GM19238 (cell line): ENCODE results near the gene ZNF638.

Experiments used
- DNase-seq: peaks from one replicate; pipeline ENCODE4 v3.0.0; 2011; ENCODE audit warnings: low spot score; ENCODE audit not compliant: insufficient read length

ZNF638 gene

DNA sequence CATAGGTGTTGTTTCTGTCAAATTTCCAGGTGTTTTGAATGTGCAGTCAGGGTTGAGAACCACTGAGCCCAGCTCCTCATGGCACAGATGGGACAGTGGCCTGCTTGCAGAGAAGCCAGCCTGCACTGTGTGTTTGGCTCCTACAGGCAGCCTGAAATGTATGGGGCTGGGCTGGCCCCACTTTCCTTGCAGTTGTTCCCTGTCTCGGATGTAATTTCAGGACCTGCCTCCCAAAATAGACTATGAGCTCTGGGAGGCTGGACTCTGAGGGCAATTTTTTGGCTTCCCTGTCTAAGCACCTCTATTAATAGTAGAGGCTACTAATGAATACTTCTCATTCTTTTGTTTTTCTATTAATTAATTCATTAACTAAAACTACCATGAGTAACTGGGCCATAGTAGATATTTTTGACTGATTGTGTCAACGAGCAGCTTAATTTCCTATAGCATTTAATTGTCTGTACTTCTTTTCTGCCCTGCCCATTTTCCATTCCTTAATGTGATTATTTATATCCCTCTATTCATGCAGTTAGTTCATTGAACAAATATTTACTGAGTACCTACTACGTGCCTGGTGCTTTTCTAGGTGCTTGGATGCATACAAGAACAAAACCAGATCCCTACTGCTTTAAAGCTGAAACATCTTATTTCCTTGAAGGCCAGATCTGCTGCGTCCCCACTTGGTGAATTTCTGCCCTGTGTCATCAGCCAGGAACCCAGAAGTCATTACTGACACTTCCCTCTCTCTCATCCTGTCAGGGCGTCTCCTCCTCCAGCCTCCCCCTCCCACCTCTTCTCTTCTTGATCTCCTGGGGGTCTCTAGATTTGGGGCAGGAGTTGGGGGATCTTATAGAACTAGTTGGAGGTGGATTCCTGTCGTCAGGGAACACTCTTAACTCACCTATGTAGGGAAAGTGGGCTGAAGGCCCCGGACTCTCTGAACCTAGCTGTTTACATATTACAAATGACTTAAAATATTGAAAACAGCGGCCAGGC lies 138.1 kb downstream of the ZNF638 start:
- no peak for DNase-seq

DNA sequence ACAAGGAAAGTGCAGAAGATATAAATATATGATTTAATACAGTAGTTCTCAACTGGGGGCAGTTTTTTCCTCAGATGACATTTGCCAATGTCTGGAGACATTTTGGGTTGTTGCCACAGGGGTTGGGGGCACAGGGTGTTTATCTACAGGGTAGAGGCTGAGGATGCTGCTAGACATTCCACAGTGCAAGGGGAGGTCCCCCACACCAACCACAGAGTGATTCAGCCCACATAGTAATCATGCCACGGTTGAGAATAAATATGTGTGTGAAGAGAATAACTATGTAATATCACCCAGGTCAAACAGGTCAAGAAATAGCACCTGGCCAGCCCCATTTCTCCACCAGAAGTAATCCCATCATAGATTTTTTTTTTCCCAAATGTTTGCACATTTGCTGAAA lies 139.7 kb downstream of the ZNF638 start:
- DNase-seq = no peak

DNA sequence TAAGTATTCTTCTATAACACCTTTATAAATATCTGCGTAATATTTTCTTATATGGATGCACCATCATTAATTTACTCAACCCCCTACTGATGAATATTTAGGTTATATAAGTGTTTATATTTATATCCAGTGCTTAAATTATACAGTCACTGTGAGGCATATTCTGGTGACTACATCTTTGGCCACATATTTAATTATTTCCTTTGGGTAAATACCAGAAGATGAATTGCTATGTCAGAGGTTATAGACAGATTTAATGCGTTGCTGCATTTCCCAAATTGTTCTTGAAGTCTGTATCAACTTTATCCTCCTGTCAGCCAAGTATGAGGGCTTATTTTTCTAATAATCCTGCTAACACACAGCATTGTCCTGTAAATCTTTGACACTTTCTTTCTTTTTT lies 140.4 kb downstream of the ZNF638 start:
- no peak for DNase-seq

DNA sequence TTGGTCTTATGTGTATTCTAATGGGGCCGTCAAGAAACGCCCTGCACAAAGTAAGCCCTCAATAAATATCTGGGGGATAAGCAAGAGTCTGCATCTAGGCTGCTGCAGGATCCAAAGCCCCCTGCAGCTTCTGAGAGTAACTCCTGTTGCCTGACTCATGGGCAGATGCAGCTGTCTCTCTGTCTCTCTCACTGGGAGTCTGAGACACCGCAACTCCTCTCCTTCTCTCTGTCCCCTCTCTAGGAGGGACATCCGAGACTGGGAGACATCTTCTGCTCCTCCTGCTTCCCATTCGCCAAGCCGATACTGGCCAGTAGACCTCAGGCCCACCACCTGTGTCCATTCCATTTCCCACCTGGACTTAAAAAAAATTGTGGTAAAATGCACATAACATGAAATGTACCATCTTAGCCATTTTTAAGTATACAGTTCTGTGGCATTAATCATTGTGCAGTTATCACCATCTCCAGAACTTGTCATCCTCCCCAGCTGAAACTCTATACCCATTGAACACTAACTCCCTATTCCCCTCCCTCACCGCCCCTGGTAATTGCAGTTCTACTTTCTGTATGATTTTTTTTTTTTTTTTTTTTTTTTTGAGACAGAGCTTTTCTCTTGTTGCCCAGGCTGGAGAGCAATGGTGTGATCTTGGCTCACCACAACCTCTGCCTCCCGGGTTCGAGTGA lies 141.9 kb downstream of the ZNF638 start:
- no peak for DNase-seq

DNA sequence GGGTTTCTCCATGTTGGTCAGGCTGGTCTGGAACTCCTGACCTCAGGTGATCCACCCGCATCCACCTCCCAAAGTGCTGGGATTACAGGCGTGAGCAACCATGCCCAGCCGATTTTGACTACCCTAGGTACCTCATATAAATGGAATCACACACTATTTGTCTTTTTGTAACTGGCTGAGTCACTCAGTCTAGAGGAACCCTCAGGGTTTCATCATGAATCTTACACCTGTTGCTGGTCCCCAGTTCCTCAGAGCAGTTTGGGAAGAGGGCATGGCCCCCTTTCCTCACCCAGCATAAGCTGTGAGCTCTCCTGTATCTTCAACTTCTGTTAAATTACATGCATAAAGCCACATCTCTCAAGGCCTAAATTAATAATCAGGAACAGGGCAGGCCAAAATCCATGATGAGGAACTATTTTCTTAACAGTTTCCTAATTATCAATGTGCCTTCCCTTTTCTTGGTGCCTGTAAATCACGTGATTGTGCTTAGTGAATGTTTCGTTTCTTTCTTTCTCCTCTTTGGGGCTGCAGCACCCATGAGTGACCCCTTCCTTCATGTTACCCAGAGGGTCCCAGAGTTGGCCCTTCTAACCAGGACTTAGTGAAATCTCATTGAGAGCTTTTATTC lies 142.6 kb downstream of the ZNF638 start:
- DNase-seq = no peak

DNA sequence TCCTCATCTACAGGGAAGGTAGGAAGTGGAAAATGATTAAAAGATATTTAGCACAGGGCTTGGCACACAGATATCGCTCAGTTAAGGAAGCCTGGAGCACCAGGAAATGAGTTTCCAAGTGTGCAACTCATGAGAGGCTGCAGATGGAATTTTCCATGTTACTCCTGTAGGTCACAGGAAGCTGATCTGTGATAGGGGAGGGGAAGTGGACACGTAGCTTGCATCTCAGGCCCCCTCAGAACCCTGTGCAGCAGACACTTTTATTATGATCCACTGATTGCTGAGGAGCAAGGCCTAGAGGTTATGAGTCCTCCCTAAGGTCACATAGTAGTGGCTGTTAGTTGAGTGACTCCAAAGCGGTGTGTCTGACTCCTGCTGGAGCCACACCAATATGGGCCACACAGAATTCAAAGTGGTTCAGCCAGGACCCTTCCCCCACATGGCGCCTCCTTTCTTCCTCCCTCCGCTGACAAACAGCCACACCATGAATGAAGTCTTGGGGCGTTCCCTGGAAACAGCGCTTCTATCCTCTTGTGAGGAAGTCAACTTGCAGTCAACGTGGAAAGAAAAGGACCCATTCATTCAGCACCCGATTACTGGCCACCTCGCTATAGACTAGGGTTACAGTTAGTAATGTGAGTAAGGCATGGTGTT lies 143.3 kb downstream of the ZNF638 start:
- DNase-seq = no peak

DNA sequence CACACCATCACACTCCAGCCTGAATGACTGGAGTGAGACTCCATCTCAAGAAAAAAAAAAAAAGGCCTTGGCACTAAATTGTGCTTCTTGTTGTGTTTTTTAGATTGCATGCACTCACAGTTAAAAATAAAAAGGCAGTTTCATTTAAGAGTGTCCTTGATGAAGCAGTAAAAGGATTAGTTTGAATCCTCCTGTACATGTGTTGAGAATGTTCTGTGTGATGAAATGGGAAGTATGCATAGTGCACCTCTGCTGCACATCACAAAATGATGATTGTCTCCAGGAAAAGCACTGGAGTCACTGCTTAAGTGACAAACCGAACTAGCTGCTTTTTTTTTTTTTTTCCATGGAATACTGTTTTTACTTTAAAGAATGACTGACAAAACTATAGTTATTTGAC lies 144.9 kb downstream of the ZNF638 start:
- DNase-seq = no peak

DNA sequence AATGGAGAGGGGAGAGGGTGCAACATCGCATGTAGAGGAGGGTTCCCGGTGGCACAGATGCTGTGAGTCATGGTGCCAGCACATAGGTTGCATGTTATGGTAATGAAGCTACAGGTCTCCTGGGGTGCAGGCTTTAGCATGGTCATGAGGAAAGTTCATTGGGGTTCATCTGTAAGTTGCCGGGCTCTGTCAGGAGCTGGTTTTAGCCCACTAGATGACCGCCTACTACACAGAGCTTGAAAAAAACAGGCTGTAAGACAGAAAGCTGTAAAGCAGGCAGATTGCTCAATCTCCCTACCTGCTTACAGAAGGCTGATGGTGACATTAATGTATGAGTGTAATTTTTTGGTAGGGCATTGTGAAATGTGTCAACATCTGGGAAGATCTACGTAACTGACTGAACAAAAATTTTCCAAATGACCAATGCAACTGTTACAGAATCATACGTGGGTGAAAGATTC lies 145.7 kb downstream of the ZNF638 start:
- no peak for DNase-seq

DNA sequence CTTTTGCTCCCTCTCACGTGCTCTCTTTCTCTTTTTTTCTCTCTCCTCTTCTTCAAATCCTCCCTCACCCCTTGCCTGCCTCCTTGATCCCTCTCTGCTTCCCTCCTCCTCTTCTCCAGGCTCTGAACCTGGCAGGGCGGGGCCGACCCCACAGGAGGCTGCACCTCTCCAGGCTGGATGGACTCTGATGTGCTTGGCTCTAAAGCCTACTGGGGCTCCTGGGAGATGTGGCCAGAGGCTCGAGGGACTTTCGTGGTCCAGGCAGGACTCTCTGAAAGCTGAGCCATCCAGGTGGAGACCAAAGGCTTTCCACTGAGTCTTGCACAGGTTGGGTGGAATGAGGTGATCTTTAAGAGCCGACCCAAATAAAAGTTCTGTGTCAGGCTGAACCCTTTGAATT lies 147.2 kb downstream of the ZNF638 start:
- no peak for DNase-seq

DNA sequence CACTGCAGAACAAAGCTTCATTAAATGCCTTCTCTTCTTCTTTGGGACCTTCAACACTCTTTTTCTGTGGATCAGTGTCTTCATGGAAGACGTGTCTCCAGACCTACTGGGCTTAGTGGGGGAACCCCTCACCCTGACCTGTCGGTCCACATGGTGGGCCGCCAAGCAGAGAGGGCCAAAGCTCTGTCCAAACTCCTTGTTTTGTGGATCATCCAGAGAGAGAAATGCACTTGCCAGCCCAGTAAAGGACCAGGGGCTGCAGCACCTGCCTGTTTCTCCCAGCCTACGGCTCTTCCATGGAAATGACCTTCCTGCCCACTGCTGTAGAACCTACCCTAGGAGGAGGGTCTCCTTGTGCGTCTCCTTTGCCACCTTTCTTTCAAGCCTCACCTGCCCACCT lies 147.7 kb downstream of the ZNF638 start:
- DNase-seq = no peak

DNA sequence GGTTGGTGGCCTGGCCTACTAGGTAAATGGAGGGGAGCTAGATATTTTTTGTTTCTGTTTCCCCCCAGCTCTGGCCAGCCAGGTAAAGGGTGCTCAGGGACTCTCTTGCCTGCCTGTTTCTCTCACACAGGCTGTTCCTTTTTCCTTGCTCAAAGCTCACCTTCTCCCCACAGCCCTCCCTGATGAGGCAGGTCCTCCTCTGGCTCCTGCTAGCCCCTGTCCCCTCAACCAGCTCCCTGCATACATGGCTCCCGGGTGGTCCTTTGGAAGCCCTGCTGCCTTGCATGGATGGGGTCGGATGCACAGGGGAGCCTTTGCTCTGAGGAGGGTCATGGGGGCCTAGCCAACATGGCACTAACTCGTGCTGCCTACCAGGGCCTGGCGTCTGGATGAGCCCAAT lies 149.5 kb downstream of the ZNF638 start:
- no peak for DNase-seq

DNA sequence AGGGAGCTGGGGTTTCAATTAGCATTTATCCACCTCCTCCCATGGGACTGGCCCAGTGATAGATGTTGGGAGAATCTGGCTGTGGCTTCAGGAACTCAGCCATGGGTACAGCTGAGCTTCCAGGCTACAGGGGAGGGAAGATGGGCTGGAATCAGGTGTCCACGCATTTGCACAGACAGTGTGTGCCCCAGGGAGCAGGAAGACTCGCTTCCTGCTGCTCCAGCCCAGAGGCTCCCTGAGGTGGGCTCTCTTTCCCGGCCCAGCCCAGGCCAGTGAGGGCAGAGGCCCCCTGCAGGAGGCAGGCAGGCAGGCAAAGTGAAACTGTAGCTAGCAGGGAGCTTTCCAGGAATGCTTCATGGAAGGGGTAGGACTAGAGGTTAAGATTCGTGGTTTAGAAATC lies 150.5 kb downstream of the ZNF638 start:
- DNase-seq = no peak

DNA sequence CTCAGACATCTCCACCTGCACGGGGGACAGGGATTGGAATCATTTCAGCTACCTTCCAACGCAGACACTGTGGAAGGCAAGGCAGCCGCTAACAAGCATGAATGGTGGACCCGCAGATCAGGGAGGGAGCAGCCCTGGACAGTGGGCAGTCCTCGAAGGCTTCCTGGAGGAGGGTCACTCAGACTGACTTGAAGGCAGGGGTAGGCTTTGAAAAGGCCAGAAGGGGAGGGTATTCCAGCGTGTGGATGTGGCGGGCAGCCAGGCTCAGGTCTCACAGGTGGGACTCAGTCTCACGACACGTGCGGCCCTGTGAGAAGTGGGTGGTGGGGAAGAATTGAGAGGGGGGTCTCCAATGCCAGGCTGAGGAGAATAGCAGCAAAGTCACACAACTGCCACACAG lies 151.7 kb downstream of the ZNF638 start:
- no peak for DNase-seq

DNA sequence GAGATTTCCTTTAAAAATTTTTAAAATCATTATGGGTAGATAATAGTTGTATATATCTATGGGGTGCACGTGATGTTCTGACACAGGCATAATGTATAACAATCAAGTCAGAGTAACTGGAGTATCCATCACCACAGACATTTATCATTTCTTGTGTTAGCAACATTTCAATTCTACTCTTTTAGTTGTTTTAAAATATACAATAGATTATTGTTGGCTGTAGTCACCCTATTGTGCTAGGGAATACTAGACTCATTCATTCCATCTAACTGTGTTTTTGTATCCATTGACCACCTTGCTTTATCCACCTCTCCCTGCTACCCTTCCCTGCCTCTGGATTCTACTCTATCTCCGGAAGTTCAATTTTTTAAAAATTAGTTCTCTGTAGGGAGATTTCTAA lies 152.8 kb downstream of the ZNF638 start:
- DNase-seq = no peak
